GM12878 (cell line): ENCODE measurements around the gene TCERG1L.

Source experiments
- ATF2 ChIP-seq: IDR thresholded peaks from 2 replicates; pipeline ENCODE4 v1.6.1; 2012; ENCODE audit warnings: low read length, inconsistent platforms
- BCL11A ChIP-seq: IDR thresholded peaks from 2 replicates; pipeline ENCODE4 v1.6.1; 2011; ENCODE audit warnings: low read depth, low read length
- CTCF ChIP-seq, 3 experiments: IDR thresholded peaks in 2 of 3; conservative IDR thresholded peaks in 1 of 3; 2 replicates each; pipeline ENCODE4 v1.5.1; 2011; ENCODE audit warnings: low read depth in 3 of 3, low read length in 3 of 3, mild to moderate bottlenecking in 3 of 3, control low read depth in 2 of 3, moderate library complexity in 2 of 3, inconsistent platforms in 1 of 3, mixed read lengths in 1 of 3; ENCODE audit not compliant: control insufficient read depth in 2 of 3, insufficient read depth in 1 of 3; ENCODE audit errors: extremely low read depth in 1 of 3
- GATAD2B ChIP-seq: fragments of 450-650 bp; conservative IDR thresholded peaks from 2 replicates; pipeline ENCODE4 v1.6.1; 2017; ENCODE audit warnings: low read depth, mild to moderate bottlenecking, moderate library complexity
- HDAC2 ChIP-seq: fragments of 200-600 bp; sonication (generic); IDR thresholded peaks from 2 replicates; pipeline ENCODE4 v1.6.1; 2017
- IKZF1 ChIP-seq: fragments of 450-650 bp; conservative IDR thresholded peaks from 2 replicates; pipeline ENCODE4 v1.6.1; 2017; ENCODE audit warnings: antibody characterized with exemption, mild to moderate bottlenecking
- NFYB ChIP-seq: IDR thresholded peaks from 2 replicates; pipeline ENCODE4 v1.6.1; 2011; ENCODE audit warnings: low read depth, mild to moderate bottlenecking, low read length, improper control_type of control experiment, moderate library complexity; ENCODE audit not compliant: insufficient read depth
- NRF1 ChIP-seq: conservative IDR thresholded peaks from 2 replicates; pipeline ENCODE4 v1.6.1; 2011; ENCODE audit warnings: mild to moderate bottlenecking, low read depth, low read length, improper control_type of control experiment
- REST ChIP-seq: IDR thresholded peaks from 2 replicates; pipeline ENCODE4 v1.6.1; 2012; ENCODE audit warnings: mild to moderate bottlenecking, low read depth, low read length
- SMC3 ChIP-seq: IDR thresholded peaks from 2 replicates; pipeline ENCODE4 v1.6.1; 2011; ENCODE audit warnings: low read length, improper control_type of control experiment, borderline replicate concordance
- TCF7 ChIP-seq: IDR thresholded peaks from 2 replicates; pipeline ENCODE4 v1.6.1; 2014; ENCODE audit warnings: antibody characterized with exemption, borderline replicate concordance
- YY1 ChIP-seq: IDR thresholded peaks from 2 replicates; pipeline ENCODE4 v1.6.1; 2011; ENCODE audit warnings: low read depth, mild to moderate bottlenecking, low read length
- ZBTB33 ChIP-seq: fragments of 450-650 bp; IDR thresholded peaks from 2 replicates; pipeline ENCODE4 v1.6.1; 2017; ENCODE audit warnings: mild to moderate bottlenecking
- ZNF207 ChIP-seq: fragments of 450-650 bp; IDR thresholded peaks from 2 replicates; pipeline ENCODE4 v1.6.1; 2014; ENCODE audit warnings: antibody characterized with exemption, mild to moderate bottlenecking, borderline replicate concordance

- TF ChIP-seq CTCF (IDR thresholded peaks at IDR 0.05 in 2 of 3, conservative IDR thresholded peaks at IDR 0.05 in 1 of 3; ENCODE audit: control insufficient read depth in 2 of 3, extremely low read depth in 1 of 3, insufficient read depth in 1 of 3, low read depth in 3 of 3, low read length in 3 of 3) (no peak), REST (no peak), BCL11A (no peak), HDAC2 (no peak), SMC3 (no peak), IKZF1 (no peak), NFYB (no peak), ZBTB33 (no peak), NRF1 (no peak), GATAD2B (no peak), TCF7 (no peak), ATF2 (no peak), ZNF207 (no peak), YY1 (no peak)
Measured at GRCh38 chr10:131253931-131254858, 57.3 kb downstream of the TCERG1L start.
